ENCODE data around the gene MFSD11. TPM values are rescaled to one million over a fixed set of nuclear protein-coding genes. Genes with fewer than 3 reads are reported as not detected.
A peak's percentile ranks its signal among the peaks of the same experiment; 100 is the strongest.
"Not testable (repeated sequence)": the region's sequence is repeated elsewhere in the genome, so short reads cannot be mapped to it uniquely, and the experiment has no call there.

MFSD11 gene
- total RNA-seq, 2 experiments from 2014 or later, result 24.5 to 28.2 TPM

DNA sequence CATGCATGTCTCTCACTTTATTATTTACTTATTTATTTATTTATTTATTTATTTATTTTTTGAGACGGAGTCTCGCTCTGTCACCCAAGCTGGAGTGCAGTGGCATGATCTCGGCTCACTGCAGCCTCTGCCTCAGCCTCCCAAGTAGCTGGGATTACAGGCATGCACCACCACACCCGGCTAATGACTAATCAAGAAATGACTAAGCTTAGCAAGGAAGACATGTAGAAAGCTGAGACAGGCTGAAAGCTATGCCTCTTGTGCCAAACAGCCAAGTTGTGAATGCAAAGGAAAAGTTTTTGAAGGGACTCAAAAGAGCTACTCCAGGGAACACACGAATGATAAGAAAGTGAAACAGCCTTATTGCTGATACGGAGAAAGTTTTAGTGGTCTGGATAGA is 7.9 kb downstream of the MFSD11 start:
- not testable (repeated sequence) for H3K27me3 Mint-ChIP-seq, H3K9me3 Mint-ChIP-seq, H3K27ac Mint-ChIP-seq, DNase-seq, H3K4me3 Mint-ChIP-seq
- CTCF ChIA-PET, result interaction anchor here (0.5 kb wide), 1 partner anchor 830 kb away, joined by 4 read pairs; no protein-coding TSS in a partner anchor
- H3K4me1 Mint-ChIP-seq, result peaks cover 26% of the 10 kb centered on the region
- peaks cover 57% of the 10 kb centered on the region for H3K36me3 Mint-ChIP-seq (ENCODE audit: low read depth)
- POLR2A ChIA-PET, result interaction anchor here (1.0 to 4.0 kb wide), 3 partner anchors 8 to 19 kb away, joined by 3 to 27 read pairs (median 8); partner anchors contain the start of genes JMJD6, METTL23, MFSD11 and SRSF2

- Mint-ChIP-seq H3K27me3 (no peaks in the 10 kb centered on the region), H3K27ac (no peak overlapping the region), H3K9me3 (no peaks in the 10 kb centered on the region), H3K36me3 (ENCODE audit: low read depth) (peaks cover 47% of the 10 kb centered on the region), H3K4me1 (peaks cover 30% of the 10 kb centered on the region), H3K4me3 (no peak overlapping the region)
- POLR2A ChIA-PET, result interaction anchor here (0.9 to 4.0 kb wide), 4 partner anchors 10 to 25 kb away, joined by 3 to 27 read pairs (median 4); partner anchors contain the start of genes MFSD11 and SRSF2
- DNase-seq, result no peak
- CTCF ChIA-PET, result interaction anchor here (1.0 kb wide), 1 partner anchor 10 kb away, joined by 3 read pairs; the partner anchor contains the start of genes MFSD11 and SRSF2
Observed at GRCh38 chr17:76747716-76748363, 9.9 kb downstream of the MFSD11 start.

GRCh38 chr17:76748657-76749056 is 10.7 kb downstream of the MFSD11 start:
- DNase-seq, result no peak
- no peaks in the 10 kb centered on the region for H3K9me3 Mint-ChIP-seq
- H3K4me1 Mint-ChIP-seq, result peaks cover 38% of the 10 kb centered on the region
- POLR2A ChIA-PET, result interaction anchor here (0.9 to 4.0 kb wide), 4 partner anchors 11 to 24 kb away, joined by 3 to 27 read pairs (median 4); partner anchors contain the start of genes MFSD11 and SRSF2
- CTCF ChIA-PET, result interaction anchor here (0.6 kb wide), 1 partner anchor 154 kb away, joined by 4 read pairs; no protein-coding TSS in a partner anchor
- no peak overlapping the region for H3K4me3 Mint-ChIP-seq
- peaks cover 51% of the 10 kb centered on the region for H3K36me3 Mint-ChIP-seq (ENCODE audit: low read depth)
- no peaks in the 10 kb centered on the region for H3K27me3 Mint-ChIP-seq
- no peak overlapping the region for H3K27ac Mint-ChIP-seq

DNA sequence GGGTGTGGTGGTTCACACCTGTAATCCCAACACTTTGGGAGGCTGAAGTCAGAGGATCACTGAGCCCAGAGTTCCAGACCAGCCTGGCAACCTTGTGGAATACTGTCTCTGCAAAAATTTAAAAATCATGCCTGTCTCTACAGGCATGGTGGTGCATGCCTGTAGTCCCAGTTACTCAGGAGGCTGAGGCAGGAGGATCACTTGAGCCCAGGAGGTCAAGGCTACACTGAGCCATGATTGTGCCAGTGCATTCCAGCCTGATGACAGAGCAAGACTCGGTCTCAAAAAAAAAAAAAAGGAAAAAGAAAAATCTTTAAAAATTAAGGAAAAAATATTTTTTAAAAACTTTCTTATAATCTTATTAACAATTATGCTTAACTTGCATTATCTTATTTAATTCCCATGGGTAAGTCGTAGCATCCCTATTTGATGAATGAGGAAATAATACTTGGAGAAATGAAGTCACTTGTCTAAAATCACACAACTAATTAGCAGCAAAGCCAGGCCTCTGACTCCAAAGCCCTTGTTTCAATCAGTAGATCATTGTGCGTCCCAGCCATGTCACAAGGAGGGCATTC is 13.6 kb downstream of the MFSD11 start:
- ChIA-PET POLR2A (interaction anchor here (0.8 to 3.4 kb wide), 8 partner anchors 14 to 80 kb away, joined by 3 to 67 read pairs (median 6); partner anchors contain the start of genes JMJD6, METTL23, MFSD11 and SRSF2), CTCF (interaction anchor here (0.7 kb wide), 2 partner anchors 28 to 335 kb away, joined by 3 read pairs; no protein-coding TSS in a partner anchor)
- peaks cover 27% of the 10 kb centered on the region for H3K36me3 Mint-ChIP-seq (ENCODE audit: low read depth)
- no peak overlapping the region for H3K4me3 Mint-ChIP-seq
- no peak for DNase-seq
- H3K27ac Mint-ChIP-seq, result peak overlapping the region; percentile 88
- no peaks in the 10 kb centered on the region for H3K27me3 Mint-ChIP-seq
- H3K9me3 Mint-ChIP-seq, result no peaks in the 10 kb centered on the region
- peaks cover 27% of the 10 kb centered on the region for H3K4me1 Mint-ChIP-seq

DNA sequence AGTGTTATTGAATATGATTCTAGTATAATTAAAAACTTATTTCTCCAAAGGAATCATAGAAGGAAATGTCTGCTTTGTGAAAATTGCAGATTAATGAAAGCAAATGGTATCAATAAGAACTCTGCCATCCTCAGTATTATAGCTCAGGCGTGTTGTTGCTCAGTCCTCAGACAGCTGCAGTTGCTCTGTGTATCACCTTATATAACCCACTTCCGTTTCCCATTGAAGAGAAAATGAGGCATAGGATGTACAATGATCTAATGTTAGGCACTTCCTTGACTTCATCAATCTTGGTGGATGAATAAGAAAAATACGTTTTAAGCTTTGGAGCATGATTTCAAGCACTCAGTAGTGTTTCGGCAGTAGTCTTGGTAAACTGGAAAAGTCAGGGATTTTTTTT is 14.1 kb downstream of the MFSD11 start:
- ChIA-PET POLR2A (interaction anchor here (0.8 to 3.4 kb wide), 9 partner anchors 9 to 80 kb away, joined by 3 to 67 read pairs (median 6); partner anchors contain the start of genes JMJD6, METTL23, MFSD11 and SRSF2), CTCF (interaction anchor here (0.7 to 1.3 kb wide), 4 partner anchors 29 to 343 kb away, joined by 3 to 4 read pairs (median 3); no protein-coding TSS in a partner anchor)
- peaks cover 26% of the 10 kb centered on the region for H3K36me3 Mint-ChIP-seq (ENCODE audit: low read depth)
- H3K4me3 Mint-ChIP-seq, result peak overlapping the region; percentile 82
- no peaks in the 10 kb centered on the region for H3K27me3 Mint-ChIP-seq
- H3K27ac Mint-ChIP-seq, result peak overlapping the region; percentile 88
- no peaks in the 10 kb centered on the region for H3K9me3 Mint-ChIP-seq
- DNase-seq, result no peak
- H3K4me1 Mint-ChIP-seq, result peaks cover 25% of the 10 kb centered on the region

GRCh38 chr17:76753061-76753961 is 15.4 kb downstream of the MFSD11 start:
- DNase-seq, result no peak
- POLR2A ChIA-PET, result interaction anchor here (0.6 to 3.4 kb wide), 8 partner anchors 10 to 400 kb away, joined by 3 to 67 read pairs (median 6); partner anchors contain the start of genes MFSD11 and SRSF2

DNA sequence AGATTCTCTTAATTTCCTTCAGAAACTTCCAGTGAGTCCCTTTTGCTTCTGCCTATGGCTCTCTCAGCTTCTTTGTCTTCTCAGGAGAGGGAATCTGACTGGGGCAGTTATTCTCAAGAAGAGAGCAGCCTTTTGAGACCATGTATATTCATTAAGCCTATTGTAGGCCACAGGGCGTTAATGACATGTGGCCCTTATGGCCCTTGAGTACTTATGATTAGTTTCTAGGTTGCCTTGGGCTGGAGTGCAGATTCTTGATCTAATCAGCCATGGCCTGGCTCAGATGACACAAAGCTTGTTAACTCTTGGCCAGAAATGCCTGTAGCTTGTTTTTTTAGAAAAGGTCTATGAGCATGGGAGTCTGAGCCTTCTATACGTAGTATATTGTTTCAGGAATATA is 17.4 kb downstream of the MFSD11 start:
- H3K4me1 Mint-ChIP-seq, result peaks cover 23% of the 10 kb centered on the region
- H3K4me3 Mint-ChIP-seq, result no peak overlapping the region
- ChIA-PET POLR2A (interaction anchor here (1.0 kb wide), 1 partner anchor 18 kb away, joined by 6 read pairs; no protein-coding TSS in a partner anchor), CTCF (no interaction called here)
- no peak for DNase-seq
- no peaks in the 10 kb centered on the region for H3K27me3 Mint-ChIP-seq
- peaks cover 29% of the 10 kb centered on the region for H3K36me3 Mint-ChIP-seq (ENCODE audit: low read depth)
- H3K9me3 Mint-ChIP-seq, result no peaks in the 10 kb centered on the region
- H3K27ac Mint-ChIP-seq, result no peak overlapping the region

More at GRCh38 chr17:76753061-76753961, 15.4 kb downstream of the MFSD11 start:
- Mint-ChIP-seq H3K27ac (peak overlapping the region; percentile 88), H3K4me1 (peaks cover 25% of the 10 kb centered on the region), H3K36me3 (ENCODE audit: low read depth) (peaks cover 31% of the 10 kb centered on the region), H3K4me3 (peak overlapping the region; percentile 82), H3K9me3 (no peaks in the 10 kb centered on the region), H3K27me3 (no peaks in the 10 kb centered on the region)
- CTCF ChIA-PET, result interaction anchor here (0.6 to 1.3 kb wide), 4 partner anchors 14 to 457 kb away, joined by 3 read pairs; no protein-coding TSS in a partner anchor

DNA sequence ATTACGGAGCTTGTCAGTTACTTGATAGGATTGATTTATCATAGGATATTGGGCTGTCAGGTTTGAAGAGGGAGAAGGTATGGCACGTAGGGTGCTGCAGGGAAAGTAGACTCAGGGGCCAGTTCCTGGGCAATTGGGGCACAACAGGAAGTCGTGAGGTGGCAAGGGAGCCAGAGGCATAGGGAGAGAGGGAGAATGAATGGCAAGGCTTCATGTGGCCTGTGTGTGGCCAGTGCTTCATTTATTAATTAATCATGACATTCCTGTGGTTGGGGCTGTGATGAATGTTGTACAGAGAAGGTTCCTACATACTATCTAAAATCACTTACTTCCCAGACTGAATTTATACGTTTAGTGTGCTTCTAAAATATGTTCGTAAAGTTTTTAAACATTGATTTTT is 19.3 kb downstream of the MFSD11 start:
- POLR2A ChIA-PET, result no interaction called here
- no peak for DNase-seq
- no peaks in the 10 kb centered on the region for H3K9me3 Mint-ChIP-seq
- H3K27me3 Mint-ChIP-seq, result no peaks in the 10 kb centered on the region
- peaks cover 18% of the 10 kb centered on the region for H3K4me1 Mint-ChIP-seq
- no peak overlapping the region for H3K4me3 Mint-ChIP-seq
- no peak overlapping the region for H3K27ac Mint-ChIP-seq
- H3K36me3 Mint-ChIP-seq (ENCODE audit: low read depth), result peaks cover 26% of the 10 kb centered on the region
- CTCF ChIA-PET, result no interaction called here

DNA sequence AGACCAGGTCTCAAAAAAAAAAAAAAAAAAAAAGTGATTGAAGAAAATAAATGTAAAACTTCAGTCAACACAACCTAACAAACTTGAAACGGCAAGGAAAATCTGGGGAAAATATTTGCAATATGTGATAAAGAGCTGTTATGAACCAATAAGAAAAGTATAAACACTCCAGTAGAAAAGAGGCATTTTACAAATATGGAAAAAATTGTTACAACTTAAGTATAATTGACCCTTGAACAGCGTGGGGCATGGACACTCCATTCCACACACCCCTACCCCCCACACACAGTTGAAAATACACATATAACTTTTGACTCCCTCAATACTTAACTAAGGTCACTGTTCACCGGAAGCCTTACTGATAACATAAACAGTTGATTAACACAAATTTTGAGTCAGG is 20.7 kb downstream of the MFSD11 start:
- POLR2A ChIA-PET, result interaction anchor here (0.5 to 1.6 kb wide), 3 partner anchors 14 to 36 kb away, joined by 3 to 5 read pairs (median 3); no protein-coding TSS in a partner anchor
- Mint-ChIP-seq H3K36me3 (ENCODE audit: low read depth) (peaks cover 22% of the 10 kb centered on the region), H3K4me1 (peaks cover 6% of the 10 kb centered on the region), H3K9me3 (no peaks in the 10 kb centered on the region), H3K4me3 (no peak overlapping the region), H3K27ac (no peak overlapping the region), H3K27me3 (no peaks in the 10 kb centered on the region)
- CTCF ChIA-PET, result interaction anchor here (0.7 to 1.2 kb wide), 2 partner anchors 30 to 297 kb away, joined by 4 read pairs; no protein-coding TSS in a partner anchor
- no peak for DNase-seq

- peaks cover 53% of the 10 kb centered on the region for H3K36me3 Mint-ChIP-seq (ENCODE audit: low read depth)
- H3K27ac Mint-ChIP-seq, result peak overlapping the region; percentile 90
- no peaks in the 10 kb centered on the region for H3K27me3 Mint-ChIP-seq
- CTCF ChIA-PET, result interaction anchor here (0.6 to 0.8 kb wide), 3 partner anchors 8 to 374 kb away, joined by 3 read pairs; no protein-coding TSS in a partner anchor
- H3K4me3 Mint-ChIP-seq, result peak overlapping the region; percentile 78
- H3K9me3 Mint-ChIP-seq, result no peaks in the 10 kb centered on the region
- POLR2A ChIA-PET, result interaction anchor here (0.9 to 1.8 kb wide), 14 partner anchors 9 to 46 kb away, joined by 3 to 48 read pairs (median 4); partner anchors contain the start of genes JMJD6, METTL23, MFSD11 and SRSF2
- peak; percentile 56 for DNase-seq
- H3K4me1 Mint-ChIP-seq, result peaks cover 30% of the 10 kb centered on the region
Observed at GRCh38 chr17:76772842-76773525, 35.1 kb downstream of the MFSD11 start.

GRCh38 chr17:76775021-76775600 is 37.2 kb downstream of the MFSD11 start:
- ChIA-PET CTCF (interaction anchor here (0.7 kb wide), 1 partner anchor 14 kb away, joined by 4 read pairs; no protein-coding TSS in a partner anchor), POLR2A (interaction anchor here (1.0 kb wide), 1 partner anchor 40 kb away, joined by 3 read pairs; no protein-coding TSS in a partner anchor)
- peak overlapping the region; percentile 8 for H3K27ac Mint-ChIP-seq
- H3K27me3 Mint-ChIP-seq, result no peaks in the 10 kb centered on the region
- H3K4me3 Mint-ChIP-seq, result no peak overlapping the region
- peaks cover 57% of the 10 kb centered on the region for H3K36me3 Mint-ChIP-seq (ENCODE audit: low read depth)
- H3K9me3 Mint-ChIP-seq, result no peaks in the 10 kb centered on the region
- peaks cover 35% of the 10 kb centered on the region for H3K4me1 Mint-ChIP-seq
- DNase-seq, result no peak
